Measurements from ENCODE around the gene AQP5.

Gene AQP5

DNA sequence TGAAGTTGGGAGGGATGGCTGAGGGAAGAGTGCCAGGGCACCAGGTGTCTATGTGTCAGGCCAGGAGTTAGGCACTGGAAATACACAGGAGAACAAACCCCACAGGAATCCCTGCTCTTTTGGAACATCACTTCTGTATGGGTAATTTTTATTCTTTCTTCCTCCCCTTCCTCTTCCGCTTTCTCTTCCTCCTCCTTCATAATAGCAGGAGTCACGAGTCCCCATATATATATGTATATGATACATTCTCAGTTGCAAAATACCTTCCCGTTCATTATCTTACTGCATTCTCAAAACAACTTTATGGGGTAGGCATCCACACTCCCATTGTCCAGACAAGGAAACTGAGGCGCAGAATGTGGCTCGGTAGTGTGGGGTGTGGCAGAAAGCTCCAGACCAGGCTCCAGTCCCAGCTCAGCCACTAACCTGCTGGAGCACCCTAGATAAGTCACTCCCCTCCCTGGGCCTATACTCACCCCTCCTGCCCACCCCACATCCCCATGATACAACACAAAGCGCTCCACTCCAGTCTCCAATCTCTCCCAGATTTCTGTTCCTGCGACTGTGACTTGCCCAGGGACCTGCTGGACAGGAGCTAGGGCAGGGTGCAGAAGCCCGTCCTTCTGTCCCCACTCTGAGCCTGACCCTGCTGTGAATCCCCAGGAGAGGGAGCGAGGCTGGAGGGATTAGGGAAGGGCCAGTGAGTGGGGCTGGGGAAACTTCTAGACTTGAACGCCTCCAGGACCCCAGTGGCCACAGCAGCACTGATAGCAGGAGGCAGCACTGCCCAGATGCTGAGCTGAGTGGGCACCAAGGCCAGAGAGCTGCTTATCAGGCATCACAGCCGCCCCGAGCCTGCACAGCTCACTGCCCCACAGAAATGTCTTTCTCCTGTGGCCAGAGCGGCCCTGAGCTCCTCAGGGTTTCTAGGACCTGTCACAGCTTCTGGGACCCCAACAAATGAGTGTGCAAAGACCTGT, 12.5 kb upstream of the AQP5 start:
- no peak for DNase-seq (ENCODE audit: extremely low spot score, insufficient read length, low read depth)
- FAIRE-seq: no peak

DNA sequence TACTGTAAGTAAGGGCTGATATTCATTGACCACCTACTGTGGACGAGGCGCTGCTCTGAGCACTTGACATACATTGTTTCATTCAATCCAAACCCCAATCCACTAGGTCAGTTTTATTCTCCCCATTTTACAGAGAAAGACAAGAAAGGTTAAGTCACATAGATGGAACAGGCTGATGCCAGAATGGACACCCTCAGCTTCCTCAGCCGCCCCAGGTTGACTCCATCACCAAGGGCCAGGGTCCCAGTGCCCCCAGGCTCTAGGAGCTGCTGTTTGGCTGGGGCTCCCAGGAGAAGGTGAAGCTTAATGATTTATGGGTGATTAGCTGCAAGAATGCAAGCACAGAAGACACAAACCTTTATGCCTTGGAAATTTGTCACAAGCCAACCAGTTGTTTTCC, 11.8 kb upstream of the AQP5 start:
- no peak for DNase-seq (ENCODE audit: extremely low spot score, insufficient read length, low read depth)
- FAIRE-seq: no peak

DNA sequence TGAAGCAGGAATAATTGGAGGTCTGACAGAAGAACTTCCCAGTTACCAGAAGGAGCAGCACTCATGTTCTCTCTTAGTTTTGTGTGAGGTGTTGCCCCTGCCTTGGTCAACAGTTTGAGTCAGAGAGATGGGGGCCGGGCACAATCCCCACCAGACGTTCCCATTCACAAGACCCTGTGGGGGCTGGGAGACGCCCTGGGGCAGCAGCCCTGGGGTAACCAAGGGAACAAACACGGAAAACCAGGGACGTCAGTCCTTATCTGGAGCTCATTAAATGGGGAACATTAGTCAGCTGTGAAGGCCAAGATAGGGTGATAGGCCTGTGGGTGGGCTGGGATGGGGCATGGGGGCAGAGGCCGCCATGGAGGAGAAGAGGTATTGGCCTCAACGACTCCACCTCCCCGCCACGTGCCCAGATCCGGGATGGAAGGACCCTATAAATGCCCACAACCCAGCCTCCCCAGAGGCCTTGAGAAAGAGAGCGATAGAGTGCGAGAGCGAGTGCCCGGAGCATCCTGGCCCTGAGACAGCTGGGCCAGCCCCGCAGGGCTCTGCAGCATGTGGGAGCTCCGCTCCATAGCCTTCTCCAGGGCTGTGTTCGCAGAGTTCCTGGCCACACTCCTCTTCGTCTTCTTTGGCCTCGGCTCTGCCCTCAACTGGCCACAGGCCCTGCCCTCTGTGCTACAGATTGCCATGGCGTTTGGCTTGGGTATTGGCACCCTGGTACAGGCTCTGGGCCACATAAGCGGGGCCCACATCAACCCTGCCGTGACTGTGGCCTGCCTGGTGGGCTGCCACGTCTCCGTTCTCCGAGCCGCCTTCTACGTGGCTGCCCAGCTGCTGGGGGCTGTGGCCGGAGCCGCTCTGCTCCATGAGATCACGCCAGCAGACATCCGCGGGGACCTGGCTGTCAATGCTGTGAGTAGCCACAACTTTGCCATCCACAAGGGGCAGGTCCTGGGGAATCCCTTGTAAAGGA, 11.1 kb upstream of the AQP5 start, which contains the start of gene AQP2:
AQP2 (plus strand) TSS at position 465 of the 979 bp plus-strand sequence; CDS start at position 559, 94 bp downstream.
- FAIRE-seq: no peak
- DNase-seq (ENCODE audit: extremely low spot score, insufficient read length, low read depth): no peak

DNA sequence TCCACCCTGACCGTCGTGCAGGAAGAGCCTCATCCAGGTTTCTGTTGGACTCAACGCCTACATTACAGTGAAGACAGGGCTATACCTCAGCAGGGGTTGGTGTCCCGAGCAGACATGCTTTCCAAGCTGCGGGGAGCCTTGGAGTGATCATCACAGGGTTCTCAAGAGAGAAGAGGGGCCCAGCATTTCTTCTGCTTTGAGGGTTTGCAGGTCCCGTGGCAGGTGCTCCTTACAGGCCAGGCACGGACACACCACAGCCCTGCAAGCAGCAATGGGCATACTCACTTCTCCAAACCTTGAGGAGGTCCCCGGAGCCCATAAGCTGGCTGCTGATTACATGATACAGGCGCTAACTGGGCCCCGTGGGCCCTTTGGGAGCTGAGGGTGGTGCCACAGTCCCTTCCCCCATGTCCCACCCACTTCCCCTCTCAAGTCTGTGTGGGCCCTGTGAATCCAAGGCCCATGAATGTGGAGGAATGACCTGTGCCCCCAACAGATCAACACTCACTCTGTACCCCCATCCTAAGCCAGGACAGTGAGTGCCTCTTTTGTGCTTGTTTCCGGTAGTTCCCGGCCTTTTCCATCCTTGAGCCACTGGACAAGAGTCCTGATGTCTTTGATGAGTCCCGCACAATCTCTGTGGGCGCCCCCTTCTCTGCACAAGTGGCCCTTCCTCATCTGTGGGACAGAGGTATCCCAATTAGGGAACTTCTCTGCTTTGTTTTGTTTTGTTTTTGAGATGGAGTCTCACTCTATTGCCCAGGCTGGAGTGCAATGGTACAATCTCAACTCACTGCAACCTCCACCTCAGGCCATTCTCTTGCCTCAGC, 10.0 kb upstream of the AQP5 start:
- no peak for FAIRE-seq
- DNase-seq (ENCODE audit: extremely low spot score, insufficient read length, low read depth): no peak

DNA sequence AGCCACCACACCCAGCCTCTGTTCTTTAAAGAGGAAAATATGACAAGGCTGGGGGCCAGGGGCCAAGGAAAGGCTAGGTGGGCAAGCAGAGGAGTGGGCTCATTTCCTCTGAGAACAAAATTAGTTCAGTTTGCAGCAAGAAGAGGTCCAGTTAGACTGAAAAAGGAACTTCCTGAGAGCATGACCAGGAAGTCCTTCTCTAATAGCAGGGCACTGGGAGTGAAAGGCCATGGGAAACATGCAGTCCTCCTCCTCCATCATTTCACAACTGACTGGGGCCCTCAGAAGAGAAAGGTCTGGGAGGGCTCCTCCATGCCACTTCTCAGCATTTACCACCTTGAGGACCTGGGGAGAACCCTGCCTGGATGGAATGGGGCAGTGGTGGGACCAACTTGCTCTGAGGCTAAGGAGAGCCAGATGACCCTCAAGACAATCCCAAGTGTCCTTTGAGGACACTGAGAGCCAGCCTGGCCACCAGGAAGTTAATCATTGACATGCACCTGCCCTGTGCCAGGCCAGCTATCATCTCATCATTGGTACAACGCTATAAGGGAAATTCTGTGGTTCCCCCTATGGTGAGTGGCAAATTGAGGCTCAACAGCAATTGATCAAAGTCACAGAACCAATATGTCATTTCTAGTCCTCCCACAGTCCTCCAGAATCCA, 9.1 kb upstream of the AQP5 start:
- FAIRE-seq (no peak), DNase-seq (ENCODE audit: extremely low spot score, insufficient read length, low read depth) (no peak)

DNA sequence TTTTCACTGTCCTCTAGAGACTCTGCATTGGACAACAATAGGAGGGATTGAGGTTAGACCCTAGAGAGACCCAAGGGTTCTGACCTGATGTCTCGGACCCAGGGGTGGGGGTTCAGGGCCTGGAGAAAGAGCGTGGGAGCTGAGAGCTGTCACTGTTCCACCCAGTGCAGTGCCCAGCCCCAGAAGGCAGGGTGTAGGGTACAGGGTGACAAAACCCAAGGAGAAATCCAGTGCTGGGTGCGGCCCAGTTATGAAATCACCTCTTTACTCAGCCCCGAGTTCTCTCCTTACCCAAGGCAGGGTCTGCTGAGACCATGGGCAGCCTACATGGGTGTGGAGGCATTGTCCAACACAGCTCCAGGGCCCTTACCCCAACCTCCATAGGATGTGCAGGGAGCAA, 8.5 kb upstream of the AQP5 start:
- FAIRE-seq (no peak), DNase-seq (ENCODE audit: extremely low spot score, insufficient read length, low read depth) (no peak)

DNA sequence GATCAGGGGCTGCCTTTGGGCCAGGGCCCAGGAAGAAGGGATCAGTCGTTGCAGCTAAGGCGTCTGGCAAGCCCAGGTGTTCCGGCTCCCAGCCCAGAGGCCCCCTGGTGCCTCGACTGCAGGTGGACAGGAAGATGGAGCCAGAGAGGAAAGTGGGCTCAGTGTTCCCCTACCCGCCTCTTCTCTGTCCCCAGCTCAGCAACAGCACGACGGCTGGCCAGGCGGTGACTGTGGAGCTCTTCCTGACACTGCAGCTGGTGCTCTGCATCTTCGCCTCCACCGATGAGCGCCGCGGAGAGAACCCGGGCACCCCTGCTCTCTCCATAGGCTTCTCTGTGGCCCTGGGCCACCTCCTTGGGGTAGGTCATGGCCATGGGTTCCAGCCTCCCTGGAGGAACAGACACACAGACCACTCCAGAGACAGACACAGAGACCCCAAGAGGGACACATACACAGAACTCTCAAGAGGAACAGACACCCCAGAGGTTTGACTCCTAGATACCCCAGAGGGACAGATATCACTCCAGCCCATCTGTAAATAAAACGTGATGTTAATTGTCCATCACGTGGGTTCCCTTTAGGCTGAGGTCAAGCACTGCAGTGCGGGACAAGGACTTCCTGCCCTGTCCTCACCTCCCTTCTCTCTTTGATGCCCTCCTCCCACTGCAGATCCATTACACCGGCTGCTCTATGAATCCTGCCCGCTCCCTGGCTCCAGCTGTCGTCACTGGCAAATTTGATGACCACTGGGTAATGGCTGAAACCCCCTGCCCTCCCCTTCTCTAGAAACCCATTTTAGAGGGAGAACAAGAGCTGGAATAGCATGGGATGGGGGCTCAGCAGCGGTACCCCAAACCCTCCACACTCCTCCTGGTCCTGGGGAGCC, 7.5 kb upstream of the AQP5 start:
- DNase-seq (ENCODE audit: extremely low spot score, insufficient read length, low read depth) (no peak), FAIRE-seq (no peak)

DNA sequence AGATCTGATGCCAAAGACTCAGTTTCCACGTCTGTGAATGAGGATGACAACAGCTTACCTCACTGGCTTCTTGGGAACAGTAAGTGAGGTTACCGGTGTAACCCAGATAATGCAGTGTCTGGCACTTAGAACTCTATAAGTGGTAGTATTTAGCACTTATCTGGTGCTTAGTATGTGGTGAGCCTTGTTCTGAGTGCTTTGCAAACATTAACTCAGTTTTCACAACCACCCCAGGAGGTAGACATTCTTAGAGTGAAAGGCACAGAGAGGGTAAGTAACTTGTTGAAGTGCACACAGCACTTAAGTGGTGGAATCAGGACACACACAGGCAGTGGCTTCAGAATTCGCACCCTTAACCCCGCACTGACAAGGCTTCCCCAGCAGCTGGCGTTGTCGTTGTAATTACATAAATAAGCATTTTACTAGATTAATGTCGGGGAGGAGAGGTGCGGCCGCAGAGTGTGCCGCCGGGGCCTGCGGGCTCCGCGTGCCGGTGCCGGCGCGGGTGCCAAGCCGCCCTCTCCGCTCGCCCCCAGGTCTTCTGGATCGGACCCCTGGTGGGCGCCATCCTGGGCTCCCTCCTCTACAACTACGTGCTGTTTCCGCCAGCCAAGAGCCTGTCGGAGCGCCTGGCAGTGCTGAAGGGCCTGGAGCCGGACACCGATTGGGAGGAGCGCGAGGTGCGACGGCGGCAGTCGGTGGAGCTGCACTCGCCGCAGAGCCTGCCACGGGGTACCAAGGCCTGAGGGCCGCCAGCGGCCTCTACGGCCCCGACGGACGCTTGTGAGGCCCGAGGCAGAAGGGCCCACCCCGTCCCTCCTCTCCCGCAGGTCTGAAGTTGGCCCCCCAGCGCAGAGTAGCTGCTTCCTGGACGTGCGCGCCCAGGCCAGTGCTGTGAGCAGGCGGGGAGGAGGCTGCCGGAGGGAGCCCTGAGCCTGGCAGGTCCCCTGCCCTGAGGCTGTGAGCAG, 6.5 kb upstream of the AQP5 start:
- DNase-seq (ENCODE audit: extremely low spot score, insufficient read length, low read depth) (no peak), FAIRE-seq (no peak)

DNA sequence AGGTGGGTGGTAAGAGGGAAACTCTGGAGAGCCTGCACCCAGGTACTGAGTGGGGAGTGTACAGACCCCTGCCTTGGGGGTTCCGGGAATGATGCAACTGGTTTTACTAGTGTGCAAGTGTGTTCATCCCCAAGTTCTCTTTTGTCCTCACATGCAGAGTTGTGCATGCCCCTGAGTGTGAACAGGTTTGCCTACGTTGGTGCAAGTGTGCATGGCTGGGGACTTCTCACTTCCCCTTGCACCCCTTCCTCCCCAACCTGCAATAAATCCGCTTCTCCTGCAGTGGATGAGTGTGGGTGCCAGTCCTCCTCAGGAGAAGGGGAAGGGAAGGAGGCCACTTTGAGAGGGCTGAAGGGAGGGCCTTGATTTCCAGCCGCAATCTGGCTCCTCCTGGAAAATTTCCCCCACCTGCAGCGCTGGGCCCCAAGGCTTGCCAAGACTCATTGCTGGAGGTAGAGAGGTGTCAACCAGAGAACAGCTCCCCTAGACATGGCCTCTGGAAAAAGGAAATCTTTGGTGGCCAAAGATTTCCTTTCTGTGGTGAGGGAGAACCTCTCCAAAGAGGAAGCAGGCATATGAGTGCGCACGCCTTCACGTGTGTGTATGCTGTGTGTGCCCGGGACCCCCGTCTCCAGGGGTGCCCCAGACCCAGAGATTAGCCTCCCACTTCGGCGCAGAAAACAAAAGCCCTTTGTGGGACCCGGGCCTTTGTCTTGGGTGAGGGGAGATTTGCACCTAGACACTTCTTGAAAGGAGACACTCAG, 5.6 kb upstream of the AQP5 start:
- DNase-seq (ENCODE audit: extremely low spot score, insufficient read length, low read depth): no peak
- no peak for FAIRE-seq

DNA sequence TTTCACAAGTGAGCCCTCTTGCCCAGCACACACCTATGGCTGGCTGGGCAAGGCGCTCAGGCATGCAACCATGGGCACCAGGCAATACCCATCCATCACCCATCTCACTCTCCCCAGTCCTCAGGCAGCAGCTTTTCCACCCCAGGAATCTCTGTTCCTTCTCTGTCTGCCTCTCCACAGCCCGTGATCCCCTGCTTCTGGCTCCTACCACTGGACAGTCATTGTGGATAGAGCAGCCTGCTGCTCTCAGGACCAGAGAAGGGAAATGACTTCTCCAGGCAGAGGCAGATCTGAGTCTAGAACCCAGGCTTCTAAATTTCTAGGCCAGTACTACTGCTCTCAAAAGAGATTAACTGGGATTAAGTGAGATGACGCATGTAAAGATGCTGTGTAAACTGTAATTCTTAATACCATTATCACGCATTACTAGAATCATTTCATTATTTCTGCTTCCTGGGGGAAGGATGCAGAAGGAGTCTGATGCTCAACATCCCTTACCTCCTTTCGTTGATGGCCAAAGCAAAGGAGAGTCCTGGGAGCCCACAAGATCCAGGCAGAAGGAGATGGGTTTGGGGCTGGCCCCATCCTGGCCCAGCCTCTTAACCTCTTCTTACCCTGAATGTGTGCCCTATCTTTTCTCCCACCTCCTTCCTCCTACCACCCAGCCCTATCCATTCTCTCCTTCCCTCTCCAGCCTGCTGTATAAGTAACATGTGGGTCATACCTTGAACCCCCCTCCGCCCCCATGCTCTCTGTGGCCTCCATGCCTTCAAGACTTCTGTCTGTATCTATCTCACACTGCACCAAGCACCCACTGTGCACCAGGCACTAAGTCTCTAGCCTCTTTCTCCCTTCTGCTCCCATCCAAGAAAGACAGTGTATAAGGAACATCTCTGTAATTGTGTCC, 4.8 kb upstream of the AQP5 start:
- no peak for DNase-seq (ENCODE audit: extremely low spot score, insufficient read length, low read depth)
- no peak for FAIRE-seq

DNA sequence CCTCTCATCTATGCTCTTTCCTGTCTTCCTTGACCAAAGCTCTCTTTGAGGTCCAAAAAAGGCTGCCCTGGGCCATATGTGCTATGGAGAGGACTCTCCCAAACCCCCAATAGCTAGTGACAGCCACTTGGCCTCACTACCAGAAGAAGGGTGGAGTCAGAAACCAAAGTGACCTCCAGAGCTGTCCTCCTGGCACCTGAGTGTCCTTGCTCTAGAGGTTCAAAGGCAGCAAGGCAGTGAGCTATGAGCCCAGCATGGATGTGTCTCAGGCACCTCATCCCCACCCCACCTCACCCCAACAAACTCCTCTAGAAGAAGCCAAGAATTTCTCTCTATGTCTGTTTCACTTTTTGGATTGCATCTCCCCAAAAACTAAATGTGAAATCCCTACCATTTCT, 4.1 kb upstream of the AQP5 start:
- DNase-seq (ENCODE audit: extremely low spot score, insufficient read length, low read depth) (no peak), FAIRE-seq (no peak)

DNA sequence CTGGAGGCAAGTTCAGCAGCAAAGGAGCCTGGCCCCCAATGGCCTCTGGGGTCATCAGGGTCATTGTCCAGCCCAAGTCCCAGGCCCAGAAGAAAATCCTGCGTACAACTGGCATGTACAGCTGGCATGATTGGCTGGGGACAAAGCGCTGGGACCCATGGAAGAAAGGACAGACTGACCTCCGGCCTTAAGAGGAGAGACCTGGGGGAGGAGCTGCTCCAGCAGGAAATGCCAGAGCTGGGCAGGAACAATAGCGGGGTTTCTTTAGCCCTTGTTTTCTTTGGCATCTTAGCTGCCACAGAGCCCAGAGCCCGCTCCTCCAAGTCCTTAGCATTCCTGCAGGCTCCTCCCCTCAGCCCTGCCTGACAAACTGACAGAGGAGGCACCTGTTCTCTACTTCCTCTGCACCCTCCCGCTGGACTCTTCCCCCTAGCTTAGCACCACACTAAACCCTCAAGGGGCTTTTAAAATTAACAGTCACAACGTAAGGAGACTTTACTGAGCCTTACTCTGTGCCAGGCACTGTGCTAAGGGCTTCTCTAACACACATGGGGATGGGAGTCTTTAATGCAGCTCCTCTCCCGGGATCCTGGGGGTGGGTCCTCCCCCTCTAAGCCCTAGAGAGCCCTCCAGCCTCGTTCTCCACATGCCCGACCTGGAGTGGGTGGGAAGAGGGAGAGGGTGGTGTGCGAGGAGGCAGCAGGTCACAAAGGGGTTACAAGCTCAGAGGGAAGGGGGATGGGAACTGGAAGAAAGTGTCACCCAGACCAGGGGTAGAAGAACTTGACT, 1.8 kb upstream of the AQP5 start:
- FAIRE-seq (no peak), DNase-seq (ENCODE audit: extremely low spot score, insufficient read length, low read depth) (no peak)

DNA sequence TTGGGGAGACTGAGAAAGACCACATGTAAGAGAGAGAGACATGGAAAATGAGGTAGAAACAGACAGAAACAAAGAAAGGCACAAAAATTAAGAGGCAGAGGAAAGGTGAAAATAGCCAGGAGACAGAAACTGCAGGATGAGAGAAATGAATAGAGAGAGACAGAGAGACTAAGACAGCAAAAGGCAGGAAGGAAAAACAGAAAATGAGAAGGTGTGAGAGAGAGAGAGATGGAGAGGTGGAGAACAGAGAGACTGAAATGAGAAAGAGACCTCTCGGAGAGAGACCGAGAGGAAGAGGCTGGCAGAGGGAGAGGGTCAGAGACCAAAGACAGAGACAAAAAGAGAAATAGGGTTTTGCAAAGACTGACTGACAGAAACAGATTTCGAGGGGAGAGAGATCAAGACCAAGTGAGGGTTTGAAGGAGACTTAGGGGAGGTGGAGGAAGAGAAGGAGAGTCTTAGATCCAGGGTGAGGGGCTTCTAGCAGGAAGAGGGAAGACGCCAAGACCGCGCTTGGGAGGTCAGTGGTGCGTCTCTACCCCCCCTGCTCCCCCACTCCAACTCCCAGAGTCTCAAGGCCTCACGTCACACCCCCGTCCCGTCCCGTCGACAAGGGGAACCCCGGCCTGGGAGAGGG, 1.1 kb upstream of the AQP5 start:
- no peak for FAIRE-seq
- DNase-seq (ENCODE audit: extremely low spot score, insufficient read length, low read depth): no peak

DNA sequence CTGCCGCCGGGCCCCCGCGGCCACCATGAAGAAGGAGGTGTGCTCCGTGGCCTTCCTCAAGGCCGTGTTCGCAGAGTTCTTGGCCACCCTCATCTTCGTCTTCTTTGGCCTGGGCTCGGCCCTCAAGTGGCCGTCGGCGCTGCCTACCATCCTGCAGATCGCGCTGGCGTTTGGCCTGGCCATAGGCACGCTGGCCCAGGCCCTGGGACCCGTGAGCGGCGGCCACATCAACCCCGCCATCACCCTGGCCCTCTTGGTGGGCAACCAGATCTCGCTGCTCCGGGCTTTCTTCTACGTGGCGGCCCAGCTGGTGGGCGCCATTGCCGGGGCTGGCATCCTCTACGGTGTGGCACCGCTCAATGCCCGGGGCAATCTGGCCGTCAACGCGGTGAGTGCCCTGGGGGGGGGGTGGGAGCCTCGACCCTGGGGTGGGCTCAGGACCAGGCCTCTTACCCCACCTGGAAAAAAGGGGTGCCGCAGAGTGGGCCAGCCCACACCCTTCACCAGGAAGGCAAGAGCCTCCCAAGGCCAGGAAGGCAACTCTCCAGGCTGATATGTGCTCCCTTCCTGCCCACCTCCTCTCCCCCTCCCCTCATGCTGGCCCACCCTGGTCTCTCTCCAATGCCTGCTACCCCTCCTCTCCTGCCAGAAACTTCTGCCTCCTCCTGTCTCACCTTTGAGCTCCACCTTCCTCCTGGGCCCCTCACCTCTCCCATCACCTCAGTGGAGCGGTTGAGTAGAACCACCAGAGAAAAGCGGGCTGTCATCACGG, 507 bp downstream of the AQP5 start:
- DNase-seq (ENCODE audit: extremely low spot score, insufficient read length, low read depth) (no peak), FAIRE-seq (no peak)
